Pancreas (tissue), 10 donors: Measurements from ENCODE around the gene WNK2. TPM values are rescaled to one million over a fixed set of nuclear protein-coding genes. Genes with fewer than 3 reads are reported as not detected.

Experiments used
- ATAC-seq, 4 donors: fragments of 200-7000 bp; cut with Tn5 transposase; one replicate each; pipeline versions ENCODE4 v1.8.0 to v1.9.1; 2020; ENCODE audit warnings: mild to moderate bottlenecking in 4 of 4, moderate library complexity in 4 of 4
- DNase-seq, 6 donors: peaks; one replicate each; pipeline ENCODE4 v3.0.0-alpha.2; 2020
- FAIRE-seq: peaks from 2 replicates; lab custom pipeline; 2012; peaks lifted over from hg19 to GRCh38; lab: Jason Lieb, UNC
- H3K27ac ChIP-seq, 4 donors: fragments of 200-600 bp; sonication (generic); 1 replicate in 3 of 4; 2 replicates in 1 of 4; pipeline versions ENCODE4 v1.5.0 to v1.8.0; 2020
- H3K27me3 ChIP-seq, 4 donors: fragments of 200-600 bp; one replicate each; pipeline ENCODE4 v1.8.0; 2021
- H3K36me3 ChIP-seq, 3 donors: fragments of 200-600 bp; sonication (generic) in 1 of 3; one replicate each; pipeline versions ENCODE4 v1.5.0 to v1.8.0; 2020 to 2021
- H3K4me1 ChIP-seq, 3 donors: fragments of 200-600 bp; one replicate each; pipeline ENCODE4 v1.8.0; 2021
- H3K4me3 ChIP-seq, 4 donors: fragments of 200-600 bp; sonication (generic) in 2 of 4; one replicate each; pipeline versions ENCODE4 v1.5.0 to v1.8.0; 2020 to 2021
- H3K9me3 ChIP-seq, 4 donors: fragments of 200-600 bp; one replicate each; pipeline ENCODE4 v1.8.0; 2021
- WGBS, 2 donors: extraction: QIAGEN DNeasy Blood & Tissue Kit; methylation state at CpG; one replicate each; pipeline ENCODE4 v1.1.7; 2013; 5-methylcytosine and 5-hydroxymethylcytosine counted together
- intact Hi-C, 3 donors: fragments of 100-400 bp; cut with DNase I; formaldehyde crosslinking; loops; one replicate each; pipeline versions ENCODE4 v1.11.1 to v1.14.2; 2022
- polyA plus RNA-seq, 2 donors: library from polyadenylated mRNA; stranded (reverse); fragments of 200-250 nt; gene quantifications; one replicate each; pipeline ENCODE4 v1.2.3, GENCODE V29; 2013
- total RNA-seq, 6 donors: library from RNA; stranded (reverse); fragmentation: NEBNext Ultra II Directional in 4 of 6; extraction: Animal tissue kit (Norgen Biotek cat#: 25700) in 4 of 6; gene quantifications; one replicate each; pipeline versions ENCODE4 v1.2.1 to v1.2.4, GENCODE V29; 2021 to 2023
- TF ChIP-seq, protein P1 (sequence below), 4 donors: fragments of 200-600 bp; sonication (generic) in 3 of 4; IDR thresholded peaks; one replicate each; pipeline versions ENCODE4 v1.5.0 to v1.8.0; 2021; ENCODE audit warnings: antibody characterized with exemption in 4 of 4
- donor health status: healthy with polysubstance abuse.
- donor health status: DM: no; HTN: no; CAD: no; lungs with moderate emphysema.
- donor health status: DM: no; HTN: no; CAD: no.
- donor health status: control.
- donor health status: control.
- donor health status: Bipolar disorder and iron deficiency.
- donor health status: DM: yes; HTN: yes; CAD: no.
- donor health status: DM: no; HTN: no; CAD: no.
- donor health status: DM: no; HTN: no; CAD: no.
- donor health status: DM: yes; HTN: yes; CAD: no.

WNK2 gene
- total and polyA plus RNA-seq, 8 donors = 53.5 to 121 (median 89.4) TPM

DNA sequence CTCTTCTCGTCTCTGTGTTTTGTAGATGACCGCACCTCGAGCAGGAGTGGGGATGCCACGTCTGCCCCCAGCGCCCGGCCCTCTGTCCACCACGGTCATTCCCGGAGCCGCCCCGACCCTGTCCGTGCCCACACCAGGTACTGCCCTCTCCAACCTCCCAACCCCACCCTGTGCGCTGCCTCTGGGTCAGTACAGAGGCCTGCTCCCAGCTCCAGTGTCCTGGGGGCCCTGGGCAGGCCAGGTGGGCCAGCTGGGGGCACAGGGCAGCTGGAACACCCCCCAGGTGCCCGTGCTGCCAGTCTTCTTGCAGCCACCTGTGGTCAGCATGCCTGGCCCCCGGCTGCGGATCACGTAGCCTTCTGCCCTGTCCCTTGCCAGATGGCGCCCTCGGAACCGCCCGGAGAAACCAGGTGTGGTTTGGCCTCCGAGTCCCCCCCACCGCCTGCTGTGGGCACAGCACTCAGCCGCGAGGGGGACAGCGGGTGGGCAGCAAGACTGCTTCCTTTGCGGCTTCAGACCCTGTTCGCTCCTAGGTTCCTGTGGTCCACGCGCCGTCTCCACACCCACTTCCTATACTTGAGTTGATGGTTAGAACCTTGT, 133.7 kb downstream of the WNK2 start:
- 91 to 94% methylated on average over 30 of the region's 30 CpGs for WGBS, 2 donors
- H3K4me1 ChIP-seq = peaks cover 2 to 13% (median 12%) of the 10 kb centered on the region in 3 donors
- FAIRE-seq (no peak), DNase-seq (peak in 2 of 6 donors; percentile 14 to 72), ATAC-seq (no peak)
- TF ChIP-seq, protein P1, sequence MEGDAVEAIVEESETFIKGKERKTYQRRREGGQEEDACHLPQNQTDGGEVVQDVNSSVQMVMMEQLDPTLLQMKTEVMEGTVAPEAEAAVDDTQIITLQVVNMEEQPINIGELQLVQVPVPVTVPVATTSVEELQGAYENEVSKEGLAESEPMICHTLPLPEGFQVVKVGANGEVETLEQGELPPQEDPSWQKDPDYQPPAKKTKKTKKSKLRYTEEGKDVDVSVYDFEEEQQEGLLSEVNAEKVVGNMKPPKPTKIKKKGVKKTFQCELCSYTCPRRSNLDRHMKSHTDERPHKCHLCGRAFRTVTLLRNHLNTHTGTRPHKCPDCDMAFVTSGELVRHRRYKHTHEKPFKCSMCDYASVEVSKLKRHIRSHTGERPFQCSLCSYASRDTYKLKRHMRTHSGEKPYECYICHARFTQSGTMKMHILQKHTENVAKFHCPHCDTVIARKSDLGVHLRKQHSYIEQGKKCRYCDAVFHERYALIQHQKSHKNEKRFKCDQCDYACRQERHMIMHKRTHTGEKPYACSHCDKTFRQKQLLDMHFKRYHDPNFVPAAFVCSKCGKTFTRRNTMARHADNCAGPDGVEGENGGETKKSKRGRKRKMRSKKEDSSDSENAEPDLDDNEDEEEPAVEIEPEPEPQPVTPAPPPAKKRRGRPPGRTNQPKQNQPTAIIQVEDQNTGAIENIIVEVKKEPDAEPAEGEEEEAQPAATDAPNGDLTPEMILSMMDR (IDR thresholded peaks at IDR 0.05) = no peak
- H3K27me3 ChIP-seq = no peaks in the 10 kb centered on the region
- no peak overlapping the region for H3K4me3 ChIP-seq
- no peaks in the 10 kb centered on the region for H3K9me3 ChIP-seq
- intact Hi-C loops = no loop called here
- peaks cover 0 to 18% (median 9%) of the 10 kb centered on the region in 3 donors for H3K36me3 ChIP-seq
- H3K27ac ChIP-seq = no peak overlapping the region

DNA sequence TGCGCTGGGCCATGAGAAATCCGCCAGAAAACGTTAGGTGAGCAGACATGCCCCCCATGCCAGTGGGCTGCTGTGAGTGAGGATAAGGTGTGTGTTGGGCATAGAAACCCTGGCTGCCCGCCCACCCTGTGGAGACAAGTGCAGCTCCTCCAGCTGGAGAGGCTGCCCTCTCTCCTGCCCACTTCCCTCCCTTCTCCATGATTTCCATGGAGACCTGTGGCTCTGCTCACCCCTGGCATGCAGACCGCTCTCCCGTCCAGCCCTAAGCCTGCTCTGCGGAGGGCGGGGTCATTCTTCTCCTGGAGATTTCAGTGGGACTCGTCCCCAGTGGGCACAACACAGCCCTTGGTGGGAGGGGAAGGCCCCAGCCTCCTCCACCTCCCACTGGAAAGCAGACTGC, 134.5 kb downstream of the WNK2 start:
- ATAC-seq = no peak
- FAIRE-seq = no peak
- H3K36me3 ChIP-seq = peaks cover 0 to 18% (median 9%) of the 10 kb centered on the region in 3 donors
- H3K9me3 ChIP-seq = no peaks in the 10 kb centered on the region
- DNase-seq = peak in 1 of 6 donors; percentile 35
- H3K4me1 ChIP-seq = peaks cover 0 to 5% (median 3%) of the 10 kb centered on the region in 3 donors
- no peaks in the 10 kb centered on the region for H3K27me3 ChIP-seq
- TF ChIP-seq, protein P1 (IDR thresholded peaks at IDR 0.05) = no peak
- intact Hi-C loops = no loop called here
- no peak overlapping the region for H3K27ac ChIP-seq
- H3K4me3 ChIP-seq = no peak overlapping the region
- WGBS, 2 donors = 88 to 90% methylated on average over 9 of the region's 9 CpGs

DNA sequence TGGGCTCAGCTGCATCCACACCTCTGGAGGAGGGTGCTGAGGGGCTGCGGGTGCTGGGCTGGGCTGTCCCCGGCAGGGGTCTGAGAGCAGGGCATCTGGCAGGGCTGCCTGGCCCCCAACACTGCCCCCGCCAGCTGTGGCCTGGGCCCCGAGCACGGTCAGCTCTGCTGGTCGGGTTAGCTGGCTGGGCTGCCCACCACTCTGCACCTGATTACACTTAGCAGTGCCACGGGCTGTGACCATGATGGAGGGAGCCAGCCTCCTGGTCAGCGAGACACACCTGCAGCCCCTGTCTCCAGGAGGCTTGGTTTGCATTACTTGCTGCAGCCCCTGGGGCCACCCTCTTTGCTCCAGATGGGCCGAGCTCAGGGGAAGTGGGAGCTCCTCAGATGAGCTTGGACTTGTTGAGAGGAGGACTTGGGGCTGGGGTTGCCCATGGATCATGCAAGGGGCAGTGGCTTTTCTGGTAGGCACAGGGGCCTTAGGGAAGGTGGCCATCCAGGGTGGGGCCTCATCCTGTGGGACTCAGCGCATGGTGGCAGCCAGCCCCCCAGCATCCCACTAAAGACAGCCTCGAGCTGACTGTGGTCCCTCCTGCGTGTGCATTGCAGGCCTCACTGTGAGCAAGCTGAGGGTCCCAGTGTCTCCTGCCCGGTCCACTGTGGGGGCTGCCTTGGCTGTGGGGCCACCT, 135.5 kb downstream of the WNK2 start:
- no peak overlapping the region for H3K27ac ChIP-seq
- no peak for ATAC-seq
- peaks cover 0 to 2% (median 0%) of the 10 kb centered on the region in 3 donors for H3K4me1 ChIP-seq
- 95 to 97% methylated on average over 13 of the region's 13 CpGs for WGBS, 2 donors
- peak in 1 of 6 donors; percentile 54 for DNase-seq
- intact Hi-C loops = no loop called here
- TF ChIP-seq, protein P1 (IDR thresholded peaks at IDR 0.05) = no peak
- H3K27me3 ChIP-seq = no peaks in the 10 kb centered on the region
- no peaks in the 10 kb centered on the region for H3K9me3 ChIP-seq
- peaks cover 0 to 18% (median 9%) of the 10 kb centered on the region in 3 donors for H3K36me3 ChIP-seq
- H3K4me3 ChIP-seq = no peak overlapping the region
- no peak for FAIRE-seq

DNA sequence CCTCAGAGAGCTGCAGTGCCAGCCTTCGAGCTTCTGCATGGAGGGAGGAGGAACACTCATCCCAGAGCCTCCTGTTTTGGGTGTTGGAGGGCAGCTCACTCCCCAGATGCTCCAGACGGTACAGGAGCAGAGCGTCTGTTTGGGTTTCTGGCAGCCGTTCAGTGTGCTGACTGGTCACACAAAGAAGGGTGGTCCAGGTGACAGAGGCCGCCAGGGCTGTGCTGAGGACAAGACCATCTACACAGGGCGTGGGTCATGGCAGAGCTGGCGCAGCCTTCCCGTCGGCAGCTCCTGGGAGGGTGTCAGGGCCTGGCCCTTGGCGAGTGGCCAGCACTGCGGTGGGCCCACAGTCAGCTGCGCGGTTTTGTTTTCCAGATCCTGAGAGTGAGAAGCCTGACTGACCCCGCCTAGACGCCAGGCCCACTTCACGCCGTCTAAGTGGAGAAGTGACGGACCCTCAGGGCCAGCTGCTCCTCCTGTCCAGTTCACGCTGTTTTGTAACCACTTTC, 136.1 kb downstream of the WNK2 start:
- Histone ChIP-seq H3K4me1 (peaks cover 0 to 2% (median 0%) of the 10 kb centered on the region in 3 donors), H3K9me3 (no peaks in the 10 kb centered on the region), H3K4me3 (no peak overlapping the region), H3K36me3 (peaks cover 0 to 18% (median 9%) of the 10 kb centered on the region in 3 donors), H3K27ac (no peak overlapping the region), H3K27me3 (no peaks in the 10 kb centered on the region)
- TF ChIP-seq, protein P1 (IDR thresholded peaks at IDR 0.05) = no peak
- no peak for ATAC-seq
- peak in 1 of 6 donors; percentile 76 for DNase-seq
- intact Hi-C loops = no loop called here
- 81 to 89% methylated on average over 19 of the region's 19 CpGs for WGBS, 2 donors
- FAIRE-seq = no peak
